HepG2 (cell line): ENCODE data around the gene SLC22A7. TPM values are rescaled to one million over a fixed set of nuclear protein-coding genes. Genes with fewer than 3 reads are reported as not detected.

Source experiments
- BCL6 ChIP-seq: IDR thresholded peaks from 2 replicates; pipeline ENCODE4 v1.6.1; 2016; ENCODE audit warnings: missing genetic modification reagents, missing compliant biosample characterization
- KLF15 ChIP-seq: sonication (generic); formaldehyde crosslinking; IDR thresholded peaks from 2 replicates; pipeline ENCODE4 v1.8.1; 2023; ENCODE audit warnings: borderline replicate concordance, mild to moderate bottlenecking, inconsistent platforms, missing genetic modification reagents, mixed read lengths
- MATR3 ChIP-seq: sonication (generic); formaldehyde crosslinking; IDR thresholded peaks from 2 replicates; pipeline ENCODE4 v1.4.0; 2020; ENCODE audit warnings: missing genetic modification reagents
- MYPOP ChIP-seq: sonication (generic); formaldehyde crosslinking; IDR thresholded peaks from 2 replicates; pipeline ENCODE4 v1.8.1; 2023; ENCODE audit warnings: mild to moderate bottlenecking, moderate library complexity, missing genetic modification reagents
- NFAT5 ChIP-seq: sonication (generic); formaldehyde crosslinking; IDR thresholded peaks from 2 replicates; pipeline ENCODE4 v1.4.0; 2020; ENCODE audit warnings: missing genetic modification reagents
- NFKBIZ ChIP-seq: IDR thresholded peaks from 2 replicates; pipeline ENCODE4 v1.6.1; 2018; ENCODE audit warnings: missing genetic modification reagents, missing compliant biosample characterization
- NKX3-1 ChIP-seq: sonication (generic); formaldehyde crosslinking; IDR thresholded peaks from 2 replicates; pipeline ENCODE4 v1.5.0; 2020; ENCODE audit warnings: missing genetic modification reagents
- NR2C2 ChIP-seq: sonication (generic); formaldehyde crosslinking; IDR thresholded peaks from 2 replicates; pipeline ENCODE4 v1.4.0; 2020; ENCODE audit warnings: missing genetic modification reagents, mild to moderate bottlenecking, moderate library complexity, borderline replicate concordance
- PATZ1 ChIP-seq: sonication (generic); formaldehyde crosslinking; IDR thresholded peaks from 2 replicates; pipeline ENCODE4 v1.4.0; 2020; ENCODE audit warnings: missing genetic modification reagents
- PHF20 ChIP-seq: sonication (generic); formaldehyde crosslinking; IDR thresholded peaks from 2 replicates; pipeline ENCODE4 v1.5.0; 2020; ENCODE audit warnings: mild to moderate bottlenecking, missing genetic modification reagents
- PHF8 ChIP-seq: sonication (generic); formaldehyde crosslinking; IDR thresholded peaks from 2 replicates; pipeline ENCODE4 v1.5.0; 2020; ENCODE audit warnings: missing genetic modification reagents
- PLSCR1 ChIP-seq: sonication (generic); formaldehyde crosslinking; IDR thresholded peaks from 2 replicates; pipeline ENCODE4 v1.5.0; 2020; ENCODE audit warnings: missing genetic modification reagents, mild to moderate bottlenecking, borderline replicate concordance
- ZBTB7A ChIP-seq: sonication (generic); formaldehyde crosslinking; IDR thresholded peaks from 2 replicates; pipeline ENCODE4 v1.8.0; 2022; ENCODE audit warnings: mild to moderate bottlenecking, missing genetic modification reagents
- ZFP36 ChIP-seq: fragments of 150-350 bp; IDR thresholded peaks from 2 replicates; pipeline ENCODE4 v1.6.1; 2018; ENCODE audit warnings: borderline replicate concordance, low read length, low read depth; ENCODE audit not compliant: partially characterized antibody
- ZNF567 ChIP-seq: sonication (generic); formaldehyde crosslinking; IDR thresholded peaks from 2 replicates; pipeline ENCODE4 v1.8.1; 2023; ENCODE audit warnings: mild to moderate bottlenecking, missing genetic modification reagents, borderline replicate concordance
- ZNF704 ChIP-seq: sonication (generic); formaldehyde crosslinking; IDR thresholded peaks from 2 replicates; pipeline ENCODE4 v1.8.1; 2023; ENCODE audit warnings: mild to moderate bottlenecking, inconsistent platforms, moderate library complexity, missing genetic modification reagents, borderline replicate concordance
- polyA plus RNA-seq, 8 experiments: library from polyadenylated mRNA; depleted of rRNA in 3 of 8; stranded (reverse) in 7 of 8; unstranded in 1 of 8; fragments of >200 nt; fragmentation: Illumina TruSeq in 4 of 8; extraction: Trizol in 4 of 8; gene quantifications; 2 replicates each; pipeline versions ENCODE4 v1.2.1 to v1.2.3, GENCODE V29; 2011 to 2016; ENCODE audit warnings: low read depth in 4 of 8, missing spikeins in 1 of 8, mixed read lengths in 1 of 8; ENCODE audit not compliant: insufficient read depth in 1 of 8
- total RNA-seq, 5 experiments: library from RNA; depleted of rRNA; stranded (reverse); fragments of >200 nt; fragmentation: Illumina TruSeq; extraction: Trizol; gene quantifications; 2 replicates each; pipeline ENCODE4 v1.2.3, GENCODE V29; 2016; ENCODE audit warnings: low read depth in 1 of 5

The SLC22A7 gene
- total and polyA plus RNA-seq, 2 of the 13 experiments (the other 11 are each of a cell fraction or from before 2014, with no cell fraction given), result 5.3 to 22.6 TPM

- TF ChIP-seq PLSCR1 (CRISPR knock-in tag) (no peak), PHF20 (CRISPR knock-in tag) (peak; percentile 44; the same call in 1 of the 2 replicates), NFAT5 (CRISPR knock-in tag) (0 out of 2 replicates have a peak, but pooled peaks have one; percentile 17), PATZ1 (peak; percentile 66), BCL6 (CRISPR knock-in tag) (peak; percentile 33; the same call in 1 of the 2 replicates), ZBTB7A (peak; percentile 57; the same call in 1 of the 2 replicates), NKX3-1 (no peak), PHF8 (CRISPR knock-in tag) (peak; percentile 38; the same call in 1 of the 2 replicates), MYPOP (CRISPR knock-in tag) (0 out of 2 replicates have a peak, but pooled peaks have one; percentile 25), NR2C2 (CRISPR knock-in tag) (peak; percentile 49), MATR3 (no peak), KLF15 (CRISPR knock-in tag) (no peak), ZNF567 (0 out of 2 replicates have a peak, but pooled peaks have one; percentile 48), NFKBIZ (CRISPR knock-in tag) (no peak), ZFP36 (no peak), ZNF704 (CRISPR knock-in tag) (no peak)
Observed at GRCh38 chr6:43297644-43298564, at the start of gene SLC22A7 (continued).
